Measurements from ENCODE around the gene GABBR2. TPM values are rescaled to one million over a fixed set of nuclear protein-coding genes. Genes with fewer than 3 reads are reported as not detected.
A peak's percentile ranks its signal among the peaks of the same experiment; 100 is the strongest.

The GABBR2 gene
- total and polyA plus RNA-seq, 9 of the 15 experiments (the other 6 are each of a cell fraction or from before 2014, with no cell fraction given), result 0.15 to 1.9 (median 0.32) TPM

DNA sequence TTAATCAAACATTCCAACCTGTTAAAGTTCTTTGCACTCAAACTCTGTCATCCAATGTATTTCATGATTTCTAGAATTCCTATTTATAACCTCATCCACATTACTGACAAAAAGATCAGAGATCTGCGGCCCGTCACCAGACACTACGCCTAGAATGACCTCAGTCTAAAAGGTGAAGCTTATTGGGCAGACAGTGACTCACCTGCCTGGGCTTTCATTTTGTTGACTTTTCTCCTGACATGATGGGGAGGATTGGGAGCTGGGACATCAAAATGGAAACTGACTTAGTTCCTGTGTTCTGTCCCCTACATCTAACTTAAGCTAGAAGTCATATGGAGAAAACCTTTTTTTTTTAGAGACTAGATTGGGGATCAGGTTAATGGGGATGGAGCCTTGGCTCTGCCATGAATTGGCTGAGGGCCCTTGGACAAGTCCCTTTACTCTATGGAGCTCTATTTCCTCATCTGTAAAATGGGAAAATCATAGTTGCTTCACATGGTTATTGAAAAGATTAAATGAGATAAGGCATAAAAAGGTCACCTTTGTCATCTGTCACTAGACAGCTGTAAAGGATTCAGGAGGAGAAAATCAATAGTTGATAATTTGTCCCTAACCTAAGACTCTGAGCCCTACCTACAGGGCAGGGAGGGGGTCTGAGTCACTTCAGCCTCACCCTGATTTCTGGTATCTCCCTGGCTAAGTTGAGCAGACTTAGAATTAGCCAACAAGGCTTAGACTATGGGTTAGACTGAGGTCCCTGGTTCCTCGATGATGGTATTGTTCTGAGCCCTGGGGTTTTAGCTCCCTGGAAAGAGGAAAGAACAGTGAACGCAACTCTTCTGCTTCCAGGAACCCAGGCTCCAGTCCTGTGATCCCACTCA lies 228.5 kb downstream of the GABBR2 start (continued):
- no peak for TF ChIP-seq CHCHD3 (CRISPR knock-in tag; IDR thresholded peaks at IDR 0.05)
- TF ChIP-seq FOXM1 (IDR thresholded peaks at IDR 0.05; ENCODE audit: low read depth), result no peak
- TF ChIP-seq FOXM1 (CRISPR knock-in tag; IDR thresholded peaks at IDR 0.05; ENCODE audit: low read depth), result no peak
- no peak for TF ChIP-seq FOXA1 (IDR thresholded peaks at IDR 0.05; ENCODE audit: borderline replicate concordance)
- TF ChIP-seq MEIS2 (IDR thresholded peaks at IDR 0.05; ENCODE audit: partially characterized antibody), result peak; percentile 12
- TF ChIP-seq HDAC2 (IDR thresholded peaks at IDR 0.05), result no peak
- no peak for TF ChIP-seq MCM5 (IDR thresholded peaks at IDR 0.05; ENCODE audit: low read depth)
- TF ChIP-seq FOSL1 (tag; conservative IDR thresholded peaks at IDR 0.05), result peak; percentile 82
- TF ChIP-seq FOXK1 (CRISPR knock-in tag; IDR thresholded peaks at IDR 0.05; ENCODE audit: borderline replicate concordance), result no peak
- TF ChIP-seq ATF7 (IDR thresholded peaks at IDR 0.05), result peak; percentile 25; the same call in 1 of the 2 replicates
- peak; percentile 64; the same call in 1 of the 2 replicates for TF ChIP-seq ADNP (tag; IDR thresholded peaks at IDR 0.05)
- no peak for TF ChIP-seq GATA2 (CRISPR knock-in tag; IDR thresholded peaks at IDR 0.05)
- peak; percentile 56; the same call in 1 of the 2 replicates for TF ChIP-seq JUND (IDR thresholded peaks at IDR 0.05; ENCODE audit: borderline replicate concordance, low read depth, low read length)
- TF ChIP-seq JUND (tag; IDR thresholded peaks at IDR 0.05; ENCODE audit: borderline replicate concordance, low read depth, low read length), result no peak
- no peak for TF ChIP-seq XRCC3 (IDR thresholded peaks at IDR 0.05)
- peak; percentile 64 for TF ChIP-seq ATF3 (IDR thresholded peaks at IDR 0.05)
- TF ChIP-seq ATF3 (CRISPR knock-in tag; conservative IDR thresholded peaks at IDR 0.05), result no peak
- TF ChIP-seq NFATC3 (IDR thresholded peaks at IDR 0.05), result no peak
- peak; percentile 28; the same call in 1 of the 2 replicates for TF ChIP-seq CEBPB (tag; IDR thresholded peaks at IDR 0.05)
- no peak for TF ChIP-seq KLF16 (IDR thresholded peaks at IDR 0.05)
- TF ChIP-seq KLF1 (tag; IDR thresholded peaks at IDR 0.05), result no peak
- TF ChIP-seq HMG20A (CRISPR knock-in tag; conservative IDR thresholded peaks at IDR 0.05), result no peak
- no peak for TF ChIP-seq BRF2 (IDR thresholded peaks at IDR 0.05; ENCODE audit: borderline replicate concordance, insufficient read depth, insufficient read length)
- no peak for TF ChIP-seq CC2D1A (IDR thresholded peaks at IDR 0.05)
- TF ChIP-seq JUN (IDR thresholded peaks at IDR 0.05; ENCODE audit: borderline replicate concordance, low read depth, low read length), result 0 out of 2 replicates have a peak, but pooled peaks have one; percentile 27
- TF ChIP-seq JUN (CRISPR knock-in tag; IDR thresholded peaks at IDR 0.05; ENCODE audit: borderline replicate concordance), result no peak

Measured in K562 (cell line).